Smooth muscle cell (in vitro differentiated cells): Measurements from ENCODE around the gene NLK. TPM values are rescaled to one million over a fixed set of nuclear protein-coding genes. Genes with fewer than 3 reads are reported as not detected.

Experiments
- DNase-seq: peaks from one replicate; lab custom pipeline; 2025; ENCODE audit not compliant: unreplicated experiment; lab: John Stamatoyannopoulos, UW
- H2AFZ ChIP-seq: fragments of 200-600 bp; sonication (generic); 2 replicates; pipeline ENCODE4 v1.6.0; 2016; ENCODE audit warnings: antibody characterized with exemption, low read depth, mild to moderate bottlenecking
- H3F3A ChIP-seq: fragments of 200-600 bp; sonication (generic); 2 replicates; pipeline ENCODE4 v1.6.0; 2017; ENCODE audit warnings: antibody characterized with exemption, low read depth
- H3K27ac ChIP-seq: fragments of 200-600 bp; sonication (generic); 2 replicates; pipeline ENCODE4 v1.5.1; 2016; ENCODE audit warnings: low read depth, mild to moderate bottlenecking
- H3K27me3 ChIP-seq: fragments of 200-600 bp; sonication (generic); 2 replicates; pipeline ENCODE4 v1.6.1; 2016; ENCODE audit warnings: low read depth, mild to moderate bottlenecking
- H3K36me3 ChIP-seq: fragments of 200-600 bp; sonication (generic); 2 replicates; pipeline ENCODE4 v1.5.1; 2016; ENCODE audit warnings: low read depth
- H3K4me1 ChIP-seq: fragments of 200-600 bp; sonication (generic); 2 replicates; pipeline ENCODE4 v1.5.1; 2016; ENCODE audit warnings: low read depth
- H3K4me2 ChIP-seq: fragments of 200-600 bp; sonication (generic); 2 replicates; pipeline ENCODE4 v1.6.0; 2016; ENCODE audit warnings: mild to moderate bottlenecking
- H3K4me3 ChIP-seq: fragments of 200-600 bp; sonication (generic); 2 replicates; pipeline ENCODE4 v1.5.1; 2016; ENCODE audit warnings: mild to moderate bottlenecking
- H3K79me2 ChIP-seq: fragments of 200-600 bp; sonication (generic); 2 replicates; pipeline ENCODE4 v1.6.0; 2016; ENCODE audit warnings: low read depth, mild to moderate bottlenecking
- H3K9ac ChIP-seq: fragments of 200-600 bp; sonication (generic); 2 replicates; pipeline ENCODE4 v1.6.0; 2016; ENCODE audit warnings: low read depth
- H3K9me3 ChIP-seq: fragments of 200-600 bp; sonication (generic); replicated peaks from 2 replicates; pipeline ENCODE4 v1.5.1; 2016; ENCODE audit warnings: low read depth
- H4K20me1 ChIP-seq: fragments of 200-600 bp; sonication (generic); 2 replicates; pipeline ENCODE4 v1.6.0; 2016; ENCODE audit warnings: low read depth
- WGBS: methylation state at CpG from one replicate; pipeline ENCODE4 v1.1.7; 2016; ENCODE audit warnings: low lambda C conversion rate; 5-methylcytosine and 5-hydroxymethylcytosine counted together
- polyA plus RNA-seq: library from polyadenylated mRNA; unstranded; fragments of >200 nt; fragmentation: Nextera tagmentation; extraction: Ambion mirVana; gene quantifications from 2 replicates; pipeline ENCODE4 v1.2.1, GENCODE V29; 2016
- total RNA-seq: library from RNA; depleted of rRNA; stranded (reverse); fragments of >200 nt; gene quantifications from 2 replicates; pipeline ENCODE4 v1.2.3, GENCODE V29; 2014
- TF ChIP-seq, protein P1 (sequence below): fragments of 200-600 bp; sonication (generic); IDR thresholded peaks from 2 replicates; pipeline ENCODE4 v1.5.1; 2017; ENCODE audit warnings: borderline replicate concordance, mild to moderate bottlenecking, antibody characterized with exemption; ENCODE audit not compliant: insufficient read depth, poor library complexity, severe bottlenecking

NLK gene
- total and polyA plus RNA-seq, 2 experiments from 2014 or later: 1.8 to 18.0 TPM

DNA sequence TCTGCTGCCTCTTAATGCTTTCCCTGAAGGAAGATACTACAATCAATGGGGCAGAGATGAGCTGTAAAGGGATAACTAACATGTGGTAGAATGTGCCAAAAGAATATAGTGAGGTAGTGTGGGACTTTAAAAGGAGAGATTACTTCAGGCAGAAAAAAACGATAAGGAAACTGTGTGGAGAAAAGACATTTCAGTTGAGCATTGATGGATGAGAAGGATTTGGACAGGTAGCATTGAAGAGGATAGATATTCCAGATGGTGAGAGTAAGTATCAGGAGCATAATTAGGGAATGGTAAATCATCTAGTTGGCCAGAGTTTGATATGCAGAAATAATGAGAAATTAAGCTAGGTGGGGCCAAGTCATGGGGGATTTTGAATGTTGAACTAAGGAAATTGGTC is 97.3 kb downstream of the NLK start:
- Histone ChIP-seq H3K27me3 (no peaks in the 10 kb centered on the region), H3K9me3 (no peaks in the 10 kb centered on the region), H3K36me3 (peaks cover 3% of the 10 kb centered on the region), H3K27ac (no peak overlapping the region), H3K4me2 (no peak overlapping the region), H3F3A (no peaks in the 10 kb centered on the region), H3K79me2 (no peaks in the 10 kb centered on the region), H4K20me1 (no peaks in the 10 kb centered on the region), H2AFZ (no peak overlapping the region), H3K9ac (no peak overlapping the region), H3K4me1 (peaks cover 3% of the 10 kb centered on the region), H3K4me3 (no peak overlapping the region)
- WGBS: 88% methylated on average over 1 of the region's 1 CpG
- TF ChIP-seq, protein P1, sequence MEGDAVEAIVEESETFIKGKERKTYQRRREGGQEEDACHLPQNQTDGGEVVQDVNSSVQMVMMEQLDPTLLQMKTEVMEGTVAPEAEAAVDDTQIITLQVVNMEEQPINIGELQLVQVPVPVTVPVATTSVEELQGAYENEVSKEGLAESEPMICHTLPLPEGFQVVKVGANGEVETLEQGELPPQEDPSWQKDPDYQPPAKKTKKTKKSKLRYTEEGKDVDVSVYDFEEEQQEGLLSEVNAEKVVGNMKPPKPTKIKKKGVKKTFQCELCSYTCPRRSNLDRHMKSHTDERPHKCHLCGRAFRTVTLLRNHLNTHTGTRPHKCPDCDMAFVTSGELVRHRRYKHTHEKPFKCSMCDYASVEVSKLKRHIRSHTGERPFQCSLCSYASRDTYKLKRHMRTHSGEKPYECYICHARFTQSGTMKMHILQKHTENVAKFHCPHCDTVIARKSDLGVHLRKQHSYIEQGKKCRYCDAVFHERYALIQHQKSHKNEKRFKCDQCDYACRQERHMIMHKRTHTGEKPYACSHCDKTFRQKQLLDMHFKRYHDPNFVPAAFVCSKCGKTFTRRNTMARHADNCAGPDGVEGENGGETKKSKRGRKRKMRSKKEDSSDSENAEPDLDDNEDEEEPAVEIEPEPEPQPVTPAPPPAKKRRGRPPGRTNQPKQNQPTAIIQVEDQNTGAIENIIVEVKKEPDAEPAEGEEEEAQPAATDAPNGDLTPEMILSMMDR: no peak
- no peak for DNase-seq

DNA sequence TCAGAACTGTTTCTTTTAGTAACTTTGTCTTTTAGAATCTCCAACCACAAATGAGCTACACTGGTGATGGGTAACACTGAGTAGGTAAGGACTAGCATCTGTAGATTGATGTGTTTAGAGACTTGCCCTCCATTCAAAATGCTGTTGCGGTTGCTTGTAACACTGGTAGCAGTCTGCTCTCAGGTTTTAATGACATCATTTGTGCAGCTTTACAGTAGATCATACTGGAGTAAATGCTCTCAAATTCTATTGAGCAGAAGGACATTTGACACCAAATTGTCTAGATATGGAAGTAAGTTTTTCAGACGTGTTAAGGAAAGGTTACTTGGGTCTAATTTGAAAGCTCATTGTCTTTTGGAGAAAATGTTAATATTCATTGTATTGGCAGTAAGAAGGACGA is 98.8 kb downstream of the NLK start:
- H3K79me2 ChIP-seq: no peaks in the 10 kb centered on the region
- no peaks in the 10 kb centered on the region for H3K27me3 ChIP-seq
- no peaks in the 10 kb centered on the region for H4K20me1 ChIP-seq
- H3F3A ChIP-seq: no peaks in the 10 kb centered on the region
- TF ChIP-seq, protein P1: no peak
- H3K4me3 ChIP-seq: no peak overlapping the region
- H2AFZ ChIP-seq: no peak overlapping the region
- H3K4me1 ChIP-seq: peaks cover 3% of the 10 kb centered on the region
- H3K9ac ChIP-seq: no peak overlapping the region
- no peak overlapping the region for H3K27ac ChIP-seq
- peaks cover under 1% of the 10 kb centered on the region for H3K36me3 ChIP-seq
- no peak for DNase-seq
- no peaks in the 10 kb centered on the region for H3K9me3 ChIP-seq
- 98% methylated on average over 3 of the region's 3 CpGs for WGBS
- no peak overlapping the region for H3K4me2 ChIP-seq

DNA sequence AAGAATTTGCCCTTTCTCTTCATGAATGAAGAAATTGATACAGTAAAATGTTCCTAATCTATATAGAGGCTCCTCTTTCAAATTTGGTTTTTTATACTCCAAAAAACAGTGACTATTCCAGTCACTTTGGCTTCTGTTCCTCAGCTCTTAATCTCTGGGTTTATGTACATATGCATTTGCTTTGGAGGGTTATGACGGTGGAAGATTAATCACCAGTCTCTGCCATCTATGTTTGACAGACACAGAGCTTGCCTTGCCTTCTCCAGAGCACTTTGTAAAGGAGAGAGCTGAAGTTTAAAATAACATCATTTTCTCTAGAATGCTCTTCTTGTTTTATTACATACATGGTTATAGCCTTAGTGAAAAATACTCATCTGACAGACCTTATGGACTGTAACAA is 99.3 kb downstream of the NLK start:
- H4K20me1 ChIP-seq: no peaks in the 10 kb centered on the region
- no peaks in the 10 kb centered on the region for H3F3A ChIP-seq
- H3K9me3 ChIP-seq: no peaks in the 10 kb centered on the region
- no peak overlapping the region for H3K4me3 ChIP-seq
- TF ChIP-seq, protein P1: no peak
- H3K9ac ChIP-seq: no peak overlapping the region
- no peak overlapping the region for H3K4me2 ChIP-seq
- H2AFZ ChIP-seq: no peak overlapping the region
- 69% methylated on average over 1 of the region's 1 CpG for WGBS
- H3K27me3 ChIP-seq: no peaks in the 10 kb centered on the region
- H3K4me1 ChIP-seq: peaks cover 3% of the 10 kb centered on the region
- H3K79me2 ChIP-seq: no peaks in the 10 kb centered on the region
- no peak for DNase-seq
- no peaks in the 10 kb centered on the region for H3K36me3 ChIP-seq
- H3K27ac ChIP-seq: no peak overlapping the region

DNA sequence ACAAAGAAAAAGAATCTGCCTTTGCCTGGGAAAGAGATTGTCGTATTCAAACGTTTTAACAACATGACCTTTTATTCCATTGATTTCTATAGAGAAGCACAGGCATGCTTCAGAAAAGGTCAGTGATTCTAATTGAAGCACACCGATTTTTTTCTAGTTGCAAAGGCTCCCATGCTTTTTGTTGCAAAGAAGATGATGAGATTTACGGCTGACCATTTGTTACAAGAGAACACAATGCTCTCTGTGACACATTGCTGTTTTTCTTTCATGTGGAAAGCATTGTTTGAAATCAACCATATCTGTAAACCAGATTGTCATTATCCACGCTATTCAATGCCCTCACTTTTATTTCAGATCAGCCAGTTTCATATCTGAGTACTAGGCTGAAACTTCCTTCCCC is 99.8 kb downstream of the NLK start:
- Histone ChIP-seq H3K9ac (no peak overlapping the region), H3K4me2 (no peak overlapping the region), H3K9me3 (no peaks in the 10 kb centered on the region), H3K36me3 (no peaks in the 10 kb centered on the region), H3K4me1 (peaks cover 3% of the 10 kb centered on the region), H3K27me3 (no peaks in the 10 kb centered on the region), H3F3A (no peaks in the 10 kb centered on the region), H3K4me3 (no peak overlapping the region), H4K20me1 (no peaks in the 10 kb centered on the region), H3K27ac (no peak overlapping the region), H3K79me2 (no peaks in the 10 kb centered on the region), H2AFZ (no peak overlapping the region)
- no peak for DNase-seq
- TF ChIP-seq, protein P1: no peak
- WGBS: 92% methylated on average over 5 of the region's 5 CpGs
